ENCODE results near the gene ARHGEF25.
"Not testable (repeated sequence)": the region's sequence is repeated elsewhere in the genome, so short reads cannot be mapped to it uniquely, and the experiment has no call there.

Gene ARHGEF25

GRCh38 chr12:57622293-57623245, 11.3 kb downstream of the ARHGEF25 start:
- DNase-seq, result no peak

GRCh38 chr12:57623385-57623784, 12.2 kb downstream of the ARHGEF25 start:
- no peak for DNase-seq

DNA sequence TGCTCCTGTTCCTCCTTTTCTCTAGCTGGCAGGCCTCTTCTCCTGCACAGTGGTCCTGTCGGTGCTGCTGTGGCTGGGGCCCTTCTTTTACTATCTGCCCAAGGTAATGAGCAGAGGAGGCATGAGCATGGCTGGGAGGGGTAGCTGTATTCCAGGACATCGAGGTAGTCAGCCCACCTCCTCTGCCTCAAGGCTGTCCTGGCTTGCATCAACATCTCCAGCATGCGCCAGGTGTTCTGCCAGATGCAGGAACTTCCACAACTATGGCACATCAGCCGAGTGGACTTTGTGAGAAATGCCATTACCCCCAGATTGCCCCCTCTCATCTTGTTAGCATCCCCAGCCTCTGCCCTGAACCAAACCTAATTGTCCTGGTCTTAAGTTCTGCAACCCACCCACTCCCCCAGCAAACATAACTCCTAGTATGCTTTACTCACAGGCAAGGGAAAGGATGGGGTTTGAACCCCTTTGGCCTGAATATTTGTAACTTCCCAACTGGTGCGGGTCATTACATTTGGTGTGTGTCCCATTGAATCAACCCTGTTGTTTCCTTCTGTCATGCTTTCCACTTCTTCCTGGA, 12.7 kb downstream of the ARHGEF25 start:
- no peak for DNase-seq

DNA sequence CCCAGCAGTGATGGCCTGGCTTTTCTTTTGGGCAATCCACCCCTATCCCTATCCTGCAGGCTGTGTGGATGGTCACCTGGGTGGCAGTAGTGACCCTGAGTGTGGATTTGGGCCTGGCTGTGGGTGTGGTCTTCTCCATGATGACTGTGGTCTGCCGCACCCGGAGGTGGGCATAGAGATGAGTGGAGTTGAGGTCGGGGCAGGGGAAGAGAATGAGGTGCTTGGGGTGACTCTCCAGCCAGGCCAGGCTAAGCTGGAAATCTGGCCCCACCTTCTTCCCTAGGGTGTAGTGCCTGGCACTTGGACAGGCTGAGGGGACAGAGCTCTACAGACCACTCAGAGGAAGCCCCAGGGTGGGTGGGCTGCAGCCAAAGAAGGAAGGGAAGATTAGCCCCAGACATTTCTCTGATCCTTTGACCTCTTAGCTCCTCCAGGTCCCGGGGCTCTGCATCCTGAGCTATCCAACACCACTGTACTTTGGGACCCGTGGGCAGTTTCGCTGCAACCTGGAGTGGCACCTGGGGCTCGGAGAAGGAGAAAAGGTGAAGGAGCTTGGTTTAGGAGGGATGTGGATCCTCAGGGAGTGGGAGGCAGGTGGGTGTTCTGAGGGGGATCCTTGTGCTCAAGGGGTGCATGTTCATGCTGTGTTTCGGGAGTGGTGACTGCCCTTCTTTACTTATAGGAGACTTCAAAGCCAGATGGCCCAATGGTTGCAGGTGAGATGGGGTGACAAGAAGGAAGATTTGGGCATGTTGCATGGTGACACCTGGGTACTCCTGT, 13.4 kb downstream of the ARHGEF25 start:
- DNase-seq, result no peak

GRCh38 chr12:57625261-57626032, 14.2 kb downstream of the ARHGEF25 start:
- DNase-seq, result no peak

DNA sequence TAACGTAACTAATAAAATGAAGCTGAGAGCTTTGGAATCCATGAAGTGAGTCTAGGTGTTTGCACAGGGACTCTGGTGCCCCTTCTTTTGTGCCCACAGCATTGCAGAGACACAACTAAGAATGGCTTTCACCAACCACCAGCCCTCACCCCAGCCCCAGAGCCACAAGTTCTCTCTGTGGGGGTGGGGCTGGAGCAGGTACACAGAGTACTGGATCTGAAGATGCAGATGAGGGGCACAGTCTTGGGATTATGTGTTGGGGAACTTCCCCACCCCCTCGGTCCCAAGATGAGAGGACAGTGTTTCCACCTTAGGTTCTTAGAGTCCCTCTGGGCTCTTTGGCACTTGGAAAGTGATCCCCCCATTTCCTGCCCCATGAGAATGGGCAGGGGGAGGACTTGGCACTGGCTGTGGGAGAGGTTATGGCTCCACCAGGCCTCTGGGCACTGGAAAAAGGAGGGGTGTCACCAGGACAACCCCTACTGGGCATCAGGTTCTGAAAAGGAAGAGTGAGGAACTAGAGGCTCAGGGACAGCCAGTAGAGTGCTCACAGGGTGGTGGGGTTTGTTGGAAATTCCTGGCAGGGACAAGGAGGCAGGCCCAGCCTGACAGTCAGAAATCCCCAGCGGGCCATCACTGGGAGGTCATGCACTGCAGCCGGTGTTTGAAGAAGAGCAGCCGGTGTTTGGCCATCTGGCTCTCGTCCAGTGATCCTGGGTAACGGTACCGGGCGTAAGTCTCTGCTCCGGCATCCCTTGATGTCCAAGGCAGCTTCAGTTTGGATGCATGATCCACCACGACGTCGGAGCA, 15.1 kb downstream of the ARHGEF25 start:
- no peak for DNase-seq

- DNase-seq, result no peak
These were observed 15.7 kb downstream of the ARHGEF25 start for GRCh38 chr12:57626921-57627445.

DNA sequence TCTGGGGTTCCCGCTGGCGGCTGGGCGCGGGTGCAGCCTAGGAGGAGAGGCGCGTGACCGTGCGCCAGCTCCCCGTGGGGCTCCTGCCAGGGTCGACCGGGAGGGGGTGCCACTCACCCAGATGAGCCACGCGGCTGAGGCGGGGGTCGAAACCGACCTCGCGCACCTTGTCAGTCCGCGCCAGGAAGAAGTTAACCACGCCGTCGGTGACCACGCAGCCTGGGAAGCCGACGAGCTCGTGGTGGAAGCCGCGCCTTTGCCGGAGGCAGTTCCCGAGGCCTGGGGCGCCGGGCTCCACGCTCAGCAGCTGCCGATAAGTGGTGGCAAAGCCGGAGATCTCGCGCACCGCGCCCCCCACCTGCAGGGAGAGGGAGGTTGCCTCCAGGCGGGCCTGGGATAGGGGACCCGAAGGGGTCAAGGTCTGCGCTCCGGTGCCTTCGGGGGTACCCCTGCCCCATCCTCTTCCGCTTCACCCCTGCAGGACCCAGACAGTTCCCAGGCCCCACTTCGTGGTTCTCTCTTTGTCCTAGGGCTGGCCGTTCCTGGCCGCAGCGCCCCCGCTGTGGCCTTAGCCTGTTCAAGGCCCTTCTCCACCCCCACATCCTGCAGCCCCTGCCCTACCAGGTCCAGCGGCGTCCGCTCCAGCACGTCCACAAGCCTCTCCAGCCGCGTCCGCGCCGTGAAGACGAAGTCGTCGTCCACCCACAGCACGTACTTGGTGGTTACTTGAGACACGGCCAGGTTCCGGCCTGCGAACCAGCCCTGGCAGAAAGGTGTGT, 16.5 kb downstream of the ARHGEF25 start:
- DNase-seq, result no peak

- DNase-seq, result no peak
These were observed 17.3 kb downstream of the ARHGEF25 start for GRCh38 chr12:57628280-57629191.

DNA sequence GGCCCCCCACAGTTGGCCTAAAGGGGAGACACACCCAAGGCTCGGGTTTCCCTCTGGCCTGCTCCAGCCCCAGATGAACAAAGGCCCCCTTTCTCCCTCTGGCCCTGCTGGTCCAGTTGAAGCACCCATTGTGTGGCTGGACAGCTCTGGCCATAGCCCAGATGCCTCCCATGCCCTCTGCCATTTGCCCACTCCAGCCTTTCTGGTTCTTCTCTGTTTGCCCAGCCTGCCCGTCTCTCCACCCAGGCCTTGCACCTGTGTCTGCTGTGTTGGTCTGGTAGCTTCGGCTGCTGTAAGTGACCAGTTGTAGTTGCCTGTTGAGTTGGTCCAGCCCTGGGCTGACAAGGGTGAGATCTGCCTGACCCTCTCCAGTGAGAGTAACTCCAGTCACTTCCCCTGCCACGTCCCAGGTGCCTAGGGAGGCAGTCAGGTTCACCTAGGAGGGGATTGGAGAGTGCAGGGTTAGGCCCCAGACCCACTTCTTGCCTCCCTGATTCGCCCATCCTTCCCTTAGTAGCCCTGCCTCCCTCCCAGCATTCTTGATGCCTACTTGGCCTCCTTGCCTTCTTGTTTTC, 18.7 kb downstream of the ARHGEF25 start:
- DNase-seq, result no peak

DNA sequence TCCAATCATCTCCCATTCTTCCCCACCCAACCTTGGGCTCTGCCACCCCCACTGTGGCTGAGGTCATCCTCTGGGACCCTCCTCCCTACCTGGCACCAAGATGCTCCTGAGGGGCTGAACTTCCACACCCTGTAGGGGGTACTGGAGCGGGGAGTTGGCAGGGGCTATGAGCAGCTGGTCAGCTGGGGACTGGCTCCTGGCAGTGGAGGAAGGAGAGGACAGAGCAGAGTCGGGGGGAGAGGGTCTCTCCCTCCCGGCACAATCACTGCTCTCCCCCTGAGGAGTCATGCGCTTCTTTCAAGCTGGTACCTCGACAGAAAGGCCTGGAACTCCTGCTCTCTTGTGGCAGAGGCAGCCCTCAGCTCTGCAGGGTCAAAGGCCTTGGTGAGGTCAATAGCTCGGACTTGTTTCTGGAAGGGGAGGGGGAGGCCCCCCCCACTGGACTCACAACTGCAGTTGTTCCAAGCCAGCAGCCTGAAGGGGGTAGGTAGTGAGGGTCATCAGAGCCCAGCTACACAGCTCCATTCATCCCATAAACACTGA, 19.7 kb downstream of the ARHGEF25 start:
- DNase-seq, result no peak

- DNase-seq, result no peak
These were observed 20.4 kb downstream of the ARHGEF25 start for GRCh38 chr12:57631566-57632072.

- DNase-seq, result no peak
These were observed 21.1 kb downstream of the ARHGEF25 start for GRCh38 chr12:57632073-57632957.

DNA sequence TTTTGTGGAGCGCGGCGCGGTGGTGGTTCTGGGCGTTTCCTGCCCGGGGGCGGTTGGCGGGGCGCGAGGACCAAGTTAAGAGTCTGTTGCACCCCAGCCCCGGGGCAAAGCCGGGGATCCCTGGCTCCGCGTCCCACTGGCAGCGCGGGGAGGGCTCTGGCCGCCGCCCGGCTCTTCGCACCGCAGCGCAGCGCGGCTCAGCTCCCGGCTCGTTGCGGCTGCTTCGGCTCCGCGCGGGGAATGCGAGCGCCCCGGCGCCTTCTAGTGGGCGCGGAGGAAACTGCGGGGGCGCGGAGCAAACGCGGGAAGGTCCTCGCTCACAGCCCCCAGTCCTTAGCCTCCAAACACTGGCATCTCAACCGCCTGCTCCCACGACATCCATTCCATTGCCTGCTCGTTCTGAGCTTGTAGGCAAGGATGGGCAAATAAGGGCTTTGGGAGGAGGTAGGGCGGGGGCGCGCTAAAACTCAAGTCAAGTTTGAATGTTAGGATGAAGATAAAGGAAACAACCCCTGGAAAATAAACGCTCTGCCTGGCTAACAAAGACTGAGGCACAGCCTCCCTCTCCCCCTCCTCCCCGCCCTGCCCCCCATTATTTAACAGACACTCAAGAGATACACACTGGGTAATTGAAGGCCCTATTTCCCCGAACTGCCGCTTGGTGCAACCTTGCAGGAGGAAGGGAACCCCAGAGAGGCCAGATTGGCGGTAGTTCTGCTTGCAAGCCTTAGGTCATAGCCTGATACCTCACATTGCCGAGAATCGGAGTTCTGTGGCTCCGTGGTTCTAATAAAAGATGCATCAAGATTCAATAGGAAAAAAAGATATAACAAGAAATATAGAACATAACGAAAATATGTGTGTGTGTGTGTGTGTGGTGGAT, 22.0 kb downstream of the ARHGEF25 start, which contains the start of gene B4GALNT1:
TSS of gene B4GALNT1 (minus strand) at position 244 of the 883 bp plus-strand sequence. CDS start 1,069 bp downstream, outside the sequence.
- DNase-seq, result peak; percentile 21

GRCh38 chr12:57636731-57637130, 25.5 kb downstream of the ARHGEF25 start:
- not testable (repeated sequence) for DNase-seq

GRCh38 chr12:57637364-57637763, 26.1 kb downstream of the ARHGEF25 start:
- DNase-seq, result no peak

Measured in DMS 273 treated with DMSO at 0.1 percent for 48 hours (cell line).